ENCODE data around the gene HSP90B1. TPM values are rescaled to one million over a fixed set of nuclear protein-coding genes. Genes with fewer than 3 reads are reported as not detected.

Gene HSP90B1
- total RNA-seq, 4 donors from 2014 or later: 171 to 346 (median 211) TPM

DNA sequence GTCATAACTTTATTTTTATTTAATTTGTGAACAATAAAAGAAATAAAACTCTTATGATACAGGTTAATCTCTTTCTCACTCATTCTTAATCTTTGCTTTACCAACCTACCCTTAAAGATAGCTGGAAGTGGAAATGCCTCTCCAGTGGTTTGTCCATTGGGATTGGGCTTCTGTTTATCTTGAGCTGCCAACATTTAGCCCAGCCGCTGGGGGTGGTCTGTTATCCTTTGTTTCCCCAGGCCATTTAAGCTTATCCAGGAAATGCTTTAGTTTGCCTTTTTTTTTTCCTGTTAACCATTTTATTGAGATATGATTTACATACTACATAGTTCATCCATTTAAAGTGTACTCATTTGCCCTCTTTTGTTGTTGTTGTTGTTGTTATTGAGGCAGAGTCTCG, 43.7 kb downstream of the HSP90B1 start:
- H3K4me1 ChIP-seq: peaks cover 0 to 9% (median 7%) of the 10 kb centered on the region in 4 donors
- peaks cover 0 to 10% (median 3%) of the 10 kb centered on the region in 4 donors for H3K36me3 ChIP-seq
- DNase-seq: no peak
- H3K27ac ChIP-seq: no peak overlapping the region
- TF ChIP-seq CTCF (IDR thresholded peaks at IDR 0.05) (no peak), EP300 (IDR thresholded peaks at IDR 0.05; ENCODE audit: low read depth) (no peak), POLR2A (IDR thresholded peaks at IDR 0.05) (no peak), POLR2AphosphoS5 (IDR thresholded peaks at IDR 0.05) (no peak)
- in situ Hi-C loops (cut with MboI; ENCODE audit: low pct_ligation_motif_present in 1 of 4, low pct_unique_long_range_greater_than_20kb in 1 of 4, low sequenced_read_pairs in 3 of 4) (loop anchor here in 2 of 4 donors (25.0 kb wide), 2 partner anchors 313 to 1138 kb away; partner anchors contain the start of gene WASHC4 (in 1 of the 2)), intact Hi-C loops (cut with DNase I; ENCODE audit: low total_unique reads) (no loop called here)
- 84 to 86% methylated on average over 2 of the region's 2 CpGs for WGBS, 2 donors (ENCODE audit: low coverage in 1 of 2)
- H3K9me3 ChIP-seq: no peaks in the 10 kb centered on the region
- no peak overlapping the region for H3K4me3 ChIP-seq
- H3K27me3 ChIP-seq: no peaks in the 10 kb centered on the region

- Histone ChIP-seq H3K9me3 (no peaks in the 10 kb centered on the region), H3K36me3 (peaks cover 0 to 18% (median 7%) of the 10 kb centered on the region in 4 donors), H3K27ac (no peak overlapping the region), H3K4me1 (no peaks in the 10 kb centered on the region), H3K4me3 (no peak overlapping the region), H3K27me3 (no peaks in the 10 kb centered on the region)
- intact Hi-C loops (cut with DNase I; ENCODE audit: low total_unique reads): loop anchor here (5.0 kb wide), 1 partner anchor 1977 kb away; no protein-coding TSS in a partner anchor
- TF ChIP-seq CTCF (IDR thresholded peaks at IDR 0.05) (no peak), POLR2A (IDR thresholded peaks at IDR 0.05) (no peak), EP300 (IDR thresholded peaks at IDR 0.05; ENCODE audit: low read depth) (no peak), POLR2AphosphoS5 (IDR thresholded peaks at IDR 0.05) (no peak)
- 91 to 100% methylated on average over 2 of the region's 2 CpGs for WGBS, 2 donors (ENCODE audit: low coverage in 1 of 2)
- in situ Hi-C loops (cut with MboI; ENCODE audit: low pct_ligation_motif_present in 1 of 4, low pct_unique_long_range_greater_than_20kb in 1 of 4, low sequenced_read_pairs in 3 of 4): no loop called here
- DNase-seq: no peak
Observed at GRCh38 chr12:103975368-103975767, 45.2 kb downstream of the HSP90B1 start.

DNA sequence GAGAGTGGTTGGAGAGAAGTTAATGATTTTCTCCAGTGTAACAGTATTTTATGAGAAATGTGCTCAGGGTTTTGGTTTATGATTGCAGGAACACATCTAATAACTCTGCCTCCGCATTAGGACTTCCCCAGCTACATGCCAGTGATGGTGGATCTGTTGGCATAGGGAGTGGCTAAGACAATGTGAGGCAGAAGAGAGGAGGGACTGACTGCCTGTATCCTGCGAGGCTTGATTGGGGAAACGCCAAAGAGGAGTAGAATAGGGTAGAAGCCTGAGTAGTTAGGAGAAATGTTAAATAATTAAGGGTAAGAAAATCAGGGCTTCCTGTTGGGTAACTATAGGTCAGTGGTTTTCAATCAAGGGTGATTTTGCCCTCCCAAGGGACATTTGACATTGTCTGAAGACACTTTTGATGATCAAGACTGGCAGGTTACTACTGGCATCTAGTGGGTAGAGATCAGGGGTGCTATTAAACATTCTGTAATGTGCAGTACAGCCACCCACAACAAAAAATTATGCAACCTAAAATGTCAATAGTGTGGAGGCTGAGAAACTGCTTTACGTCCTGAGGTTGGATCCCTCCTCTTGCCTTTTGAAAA, 48.3 kb downstream of the HSP90B1 start:
- peaks cover 0 to 48% (median 17%) of the 10 kb centered on the region in 4 donors for H3K36me3 ChIP-seq

DNA sequence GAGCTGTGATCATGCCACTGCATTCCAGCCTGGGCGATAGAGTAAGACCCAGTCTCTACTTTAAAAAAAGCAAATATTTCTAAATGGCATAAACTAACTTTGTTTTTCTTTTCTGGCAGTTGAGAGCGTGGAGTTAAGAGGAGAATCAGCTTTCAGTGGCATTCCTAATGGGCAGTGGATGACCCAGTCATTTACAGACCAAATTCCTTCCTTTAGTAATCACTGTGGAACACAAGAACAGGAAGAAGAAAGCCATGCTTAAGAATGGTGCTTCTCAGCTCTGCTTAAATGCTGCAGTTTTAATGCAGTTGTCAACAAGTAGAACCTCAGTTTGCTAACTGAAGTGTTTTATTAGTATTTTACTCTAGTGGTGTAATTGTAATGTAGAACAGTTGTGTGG, 56.6 kb downstream of the HSP90B1 start:
- no peak overlapping the region for H3K27ac ChIP-seq
- peaks cover 0 to 44% (median 22%) of the 10 kb centered on the region in 4 donors for H3K36me3 ChIP-seq
- no peak overlapping the region for H3K4me3 ChIP-seq
- no peaks in the 10 kb centered on the region for H3K9me3 ChIP-seq
- no peak for DNase-seq
- in situ Hi-C loops (cut with MboI; ENCODE audit: low pct_ligation_motif_present in 1 of 4, low pct_unique_long_range_greater_than_20kb in 1 of 4, low sequenced_read_pairs in 3 of 4): no loop called here
- TF ChIP-seq EP300 (IDR thresholded peaks at IDR 0.05; ENCODE audit: low read depth): no peak
- no peak for TF ChIP-seq CTCF (IDR thresholded peaks at IDR 0.05)
- no peak for TF ChIP-seq POLR2A (IDR thresholded peaks at IDR 0.05)
- no peak for TF ChIP-seq POLR2AphosphoS5 (IDR thresholded peaks at IDR 0.05)
- 84 to 87% methylated on average over 2 of the region's 2 CpGs for WGBS, 2 donors (ENCODE audit: low coverage in 1 of 2)
- H3K27me3 ChIP-seq: no peaks in the 10 kb centered on the region
- H3K4me1 ChIP-seq: no peaks in the 10 kb centered on the region
- intact Hi-C loops (cut with DNase I; ENCODE audit: low total_unique reads): no loop called here

More for the DNA sequence above, 48.3 kb downstream of the HSP90B1 start:
- H3K27ac ChIP-seq: no peak overlapping the region
- WGBS, 2 donors (ENCODE audit: low coverage in 1 of 2): 72 to 85% methylated on average over 3 to 4 of the region's 4 CpGs
- no peak overlapping the region for H3K4me3 ChIP-seq
- DNase-seq: no peak
- H3K4me1 ChIP-seq: no peaks in the 10 kb centered on the region
- in situ Hi-C loops (cut with MboI; ENCODE audit: low pct_ligation_motif_present in 1 of 4, low pct_unique_long_range_greater_than_20kb in 1 of 4, low sequenced_read_pairs in 3 of 4): no loop called here
- TF ChIP-seq EP300 (IDR thresholded peaks at IDR 0.05; ENCODE audit: low read depth) (no peak), CTCF (IDR thresholded peaks at IDR 0.05) (no peak), POLR2A (IDR thresholded peaks at IDR 0.05) (no peak), POLR2AphosphoS5 (IDR thresholded peaks at IDR 0.05) (no peak)
- no peaks in the 10 kb centered on the region for H3K27me3 ChIP-seq
- no peaks in the 10 kb centered on the region for H3K9me3 ChIP-seq
- intact Hi-C loops (cut with DNase I; ENCODE audit: low total_unique reads): loop anchor here (5.0 kb wide), 1 partner anchor 1974 kb away; no protein-coding TSS in a partner anchor

Measured in transverse colon (tissue), 4 donors.